Right lobe of liver (tissue), 6 donors: ENCODE results near the gene CAMK2D. TPM values are rescaled to one million over a fixed set of nuclear protein-coding genes. Genes with fewer than 3 reads are reported as not detected.

ENCODE experiments used
- ATAC-seq, 4 donors: fragments of 200-7000 bp; cut with Tn5 transposase; one replicate each; pipeline ENCODE4 v1.9.1; 2020; ENCODE audit warnings: mild to moderate bottlenecking in 4 of 4, moderate library complexity in 4 of 4
- DNase-seq, 3 donors: peaks; one replicate each; pipeline ENCODE4 v3.0.0-alpha.2; 2020
- H3K27ac ChIP-seq, 3 donors: fragments of 200-600 bp; one replicate each; pipeline ENCODE4 v1.8.0; 2022
- H3K27me3 ChIP-seq, 2 donors: fragments of 200-600 bp; one replicate each; pipeline ENCODE4 v1.8.0; 2022
- H3K36me3 ChIP-seq, 4 donors: fragments of 200-600 bp; sonication (generic) in 1 of 4; one replicate each; pipeline versions ENCODE4 v1.5.1 to v1.8.0; 2017 to 2022; ENCODE audit warnings: control low read depth in 1 of 4
- H3K4me1 ChIP-seq, 4 donors: fragments of 200-600 bp; sonication (generic) in 1 of 4; one replicate each; pipeline versions ENCODE4 v1.5.1 to v1.8.0; 2017 to 2022; ENCODE audit warnings: control low read depth in 1 of 4
- H3K4me3 ChIP-seq, 3 donors: fragments of 200-600 bp; one replicate each; pipeline ENCODE4 v1.8.0; 2022
- H3K9me3 ChIP-seq, 4 donors: fragments of 200-600 bp; sonication (generic) in 1 of 4; one replicate each; pipeline versions ENCODE4 v1.5.1 to v1.8.0; 2017 to 2022; ENCODE audit warnings: control low read depth in 1 of 4
- CTCF ChIP-seq, 4 donors: fragments of 200-600 bp in 3 of 4; fragments of 450-650 bp in 1 of 4; IDR thresholded peaks; one replicate each; pipeline versions ENCODE4 v1.5.1 to v1.8.0; 2016 to 2022; ENCODE audit warnings: antibody characterized with exemption in 4 of 4, mild to moderate bottlenecking in 2 of 4
- POLR2A ChIP-seq: fragments of 450-650 bp; IDR thresholded peaks from one replicate; pipeline ENCODE4 v1.6.1; 2017; ENCODE audit warnings: antibody characterized with exemption, mild to moderate bottlenecking
- WGBS: methylation state at CpG from one replicate; pipeline ENCODE4 v1.1.6; 2018; ENCODE audit warnings: low coverage, low lambda C conversion rate; ENCODE audit not compliant: insufficient coverage; ENCODE audit errors: missing lambda C conversion rate; 5-methylcytosine and 5-hydroxymethylcytosine counted together
- intact Hi-C, 2 donors: fragments of 100-400 bp; cut with DNase I; formaldehyde crosslinking; loops; one replicate each; pipeline versions ENCODE4 v1.11.2 to v1.14.1; 2022
- total RNA-seq, 6 experiments: library from RNA; depleted of rRNA in 2 of 6; stranded (reverse); fragments of >200 nt in 2 of 6; fragmentation: NEBNext Ultra II Directional in 3 of 6; extraction: Animal tissue kit (Norgen Biotek cat#: 25700) in 3 of 6; gene quantifications; one replicate each; pipeline versions ENCODE4 v1.1.0 to v1.2.4, GENCODE V29; 2016 to 2023
- donor health status: DM: no; HTN: yes; CAD: no.
- donor health status: DM: no; HTN: no; CAD: no.
- donor health status: DM: no; HTN: no; CAD: no.
- donor health status: DM: no; HTN: yes; CAD: no.
- donor health status: DM: no; HTN: yes; CAD: no.

The CAMK2D gene
- total RNA-seq, 6 experiments from 2014 or later, result 17.0 to 30.6 (median 22.6) TPM

- 95% methylated on average over 2 of the region's 2 CpGs for WGBS
- Histone ChIP-seq H3K9me3 (no peaks in the 10 kb centered on the region), H3K4me3 (no peak overlapping the region), H3K4me1 (peaks cover 0 to 33% (median 0%) of the 10 kb centered on the region in 4 donors), H3K36me3 (no peaks in the 10 kb centered on the region), H3K27ac (no peak overlapping the region), H3K27me3 (no peaks in the 10 kb centered on the region)
- no peak for ATAC-seq
- no peak for DNase-seq
- intact Hi-C loops, result no loop called here
- no peak for TF ChIP-seq POLR2A
- TF ChIP-seq CTCF (IDR thresholded peaks at IDR 0.05), result no peak
Measured at GRCh38 chr4:113587156-113587555, 174.4 kb downstream of the CAMK2D start.

- H3K4me3 ChIP-seq, result no peak overlapping the region
- intact Hi-C loops, result no loop called here
- no peaks in the 10 kb centered on the region for H3K9me3 ChIP-seq
- ATAC-seq (peak in 3 of 4 donors; percentile 32 to 71 (median 61)), DNase-seq (peak in 1 of 3 donors; percentile 60)
- H3K36me3 ChIP-seq, result no peaks in the 10 kb centered on the region
- peaks cover 0 to 33% (median 0%) of the 10 kb centered on the region in 4 donors for H3K4me1 ChIP-seq
- TF ChIP-seq CTCF (IDR thresholded peaks at IDR 0.05) (no peak), POLR2A (no peak)
- peak overlapping the region in 1 of 3 donors; percentile 33 for H3K27ac ChIP-seq
- H3K27me3 ChIP-seq, result no peaks in the 10 kb centered on the region
Measured at GRCh38 chr4:113586072-113586471, 175.5 kb downstream of the CAMK2D start.

GRCh38 chr4:113584407-113585150 lies 177.0 kb downstream of the CAMK2D start:
- intact Hi-C loops, result no loop called here
- H3K36me3 ChIP-seq, result no peaks in the 10 kb centered on the region
- WGBS, result 75% methylated on average over 3 of the region's 4 CpGs
- ATAC-seq, result peak in 1 of 4 donors; percentile 22
- H3K27me3 ChIP-seq, result no peaks in the 10 kb centered on the region
- peaks cover 0 to 33% (median 0%) of the 10 kb centered on the region in 4 donors for H3K4me1 ChIP-seq
- TF ChIP-seq CTCF (IDR thresholded peaks at IDR 0.05) (no peak), POLR2A (no peak)
- no peak overlapping the region for H3K27ac ChIP-seq
- H3K4me3 ChIP-seq, result no peak overlapping the region
- DNase-seq, result no peak
- H3K9me3 ChIP-seq, result no peaks in the 10 kb centered on the region

GRCh38 chr4:113582737-113583136 lies 178.8 kb downstream of the CAMK2D start:
- no peak overlapping the region for H3K4me3 ChIP-seq
- ATAC-seq (peak in 3 of 4 donors; percentile 13 to 67 (median 33)), DNase-seq (no peak)
- 35% methylated on average over 4 of the region's 4 CpGs for WGBS
- H3K27ac ChIP-seq, result no peak overlapping the region
- H3K4me1 ChIP-seq, result peaks cover 0 to 21% (median 0%) of the 10 kb centered on the region in 4 donors
- no peaks in the 10 kb centered on the region for H3K36me3 ChIP-seq
- no peaks in the 10 kb centered on the region for H3K27me3 ChIP-seq
- no peaks in the 10 kb centered on the region for H3K9me3 ChIP-seq
- TF ChIP-seq CTCF (IDR thresholded peaks at IDR 0.05) (no peak), POLR2A (no peak)
- intact Hi-C loops, result no loop called here
